Activated CD4-positive, alpha-beta T cell treated with anti-CD3 and anti-CD28 coated beads for 24 hours (primary cell): Measurements from ENCODE around the gene CALML4.
"Not testable (repeated sequence)": the region's sequence is repeated elsewhere in the genome, so short reads cannot be mapped to it uniquely, and the experiment has no call there.

ENCODE experiments used
- DNase-seq, 2 donors: peaks; one replicate each; pipeline ENCODE4 v3.0.0-alpha.2; 2020; ENCODE audit warnings: low read depth in 2 of 2

Gene CALML4

GRCh38 chr15:68208136-68208535 is 3.0 kb upstream of the CALML4 start:
- DNase-seq: no peak

GRCh38 chr15:68207176-68207935 is 2.2 kb upstream of the CALML4 start:
- no peak for DNase-seq

GRCh38 chr15:68206711-68207151 is 1.6 kb upstream of the CALML4 start:
- no peak for DNase-seq

- no peak for DNase-seq
Observed at GRCh38 chr15:68205954-68206539, 915 bp upstream of the CALML4 start.

- DNase-seq: no peak
Observed at GRCh38 chr15:68205558-68205944, 419 bp upstream of the CALML4 start.

DNA sequence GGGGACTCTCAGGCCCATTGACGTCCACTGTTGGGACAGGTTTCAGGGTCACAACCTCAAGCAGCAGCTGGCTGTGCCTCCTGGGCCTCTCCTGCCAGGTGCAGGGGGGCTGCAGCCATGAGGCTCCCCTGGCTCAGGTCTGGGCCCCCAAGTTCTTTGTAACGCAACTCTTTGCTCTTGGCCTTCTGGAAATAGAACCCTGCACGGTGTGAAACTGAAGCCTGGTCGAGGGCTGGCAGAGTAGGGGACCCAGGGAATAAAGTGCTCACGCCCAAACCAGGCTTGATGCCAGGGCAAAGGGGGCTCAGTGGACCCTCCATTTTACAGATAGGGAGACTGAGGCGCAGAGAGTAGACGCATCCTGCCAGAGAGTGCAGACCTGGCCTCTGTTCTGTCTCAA is 771 bp downstream of the CALML4 start:
- DNase-seq: no peak

DNA sequence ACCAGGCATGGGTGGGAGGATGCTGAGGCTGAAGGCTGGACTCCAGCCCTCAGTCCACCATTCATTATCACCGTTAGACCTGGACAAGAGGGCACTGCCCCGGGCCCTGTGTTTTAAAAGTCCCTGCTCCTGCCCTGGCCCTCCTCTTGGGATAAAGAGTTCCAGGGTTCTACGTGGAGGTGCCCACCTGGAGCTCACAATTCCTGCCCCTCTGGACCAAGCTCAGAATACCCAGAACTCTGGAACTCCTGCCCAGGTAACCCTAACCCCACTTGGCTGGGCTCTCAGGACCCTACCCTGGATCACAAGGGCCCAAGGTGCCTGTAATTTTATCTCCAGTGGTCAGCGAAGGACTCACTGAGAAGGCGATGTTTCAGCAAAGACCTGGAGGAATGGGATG is 1.2 kb downstream of the CALML4 start:
- no peak for DNase-seq

DNA sequence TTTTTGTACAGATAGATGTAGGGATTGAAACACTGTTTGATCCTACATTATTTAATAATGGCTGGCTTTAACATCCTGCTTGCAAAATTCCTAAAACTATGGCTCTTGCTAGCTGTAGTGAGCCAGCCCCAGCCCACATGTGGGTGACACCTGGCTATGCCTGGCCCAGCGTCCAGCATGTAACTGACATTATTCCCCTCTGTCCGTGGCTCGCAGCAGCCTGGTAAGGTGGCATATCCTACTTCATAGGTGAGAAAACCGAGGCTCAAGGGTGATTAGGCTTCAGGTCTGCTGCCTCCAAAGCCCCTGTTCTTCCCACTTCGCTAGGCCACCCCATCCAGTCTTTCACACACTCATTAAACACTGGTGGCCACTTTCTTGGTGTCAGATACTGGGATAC is 1.6 kb downstream of the CALML4 start:
- DNase-seq: no peak

DNA sequence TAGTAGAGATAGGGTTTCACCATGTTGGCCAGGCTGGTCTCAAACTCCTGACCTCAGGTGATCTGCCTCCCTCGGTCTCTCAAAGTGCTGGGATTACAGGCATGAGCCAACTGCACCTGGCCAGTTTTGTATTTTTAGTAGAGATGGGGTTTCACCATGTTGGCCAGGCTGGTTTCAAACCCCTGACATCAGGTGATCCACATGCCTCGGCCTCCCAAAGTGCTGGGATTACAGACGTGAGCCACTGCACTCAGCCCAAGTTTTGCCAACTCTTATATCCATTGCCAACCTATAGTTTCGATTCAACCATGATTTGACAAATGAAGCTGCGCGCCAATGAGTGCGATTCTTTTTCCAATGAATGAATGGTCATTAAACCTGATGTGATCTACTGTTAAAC is 2.1 kb downstream of the CALML4 start:
- DNase-seq: not testable (repeated sequence)

DNA sequence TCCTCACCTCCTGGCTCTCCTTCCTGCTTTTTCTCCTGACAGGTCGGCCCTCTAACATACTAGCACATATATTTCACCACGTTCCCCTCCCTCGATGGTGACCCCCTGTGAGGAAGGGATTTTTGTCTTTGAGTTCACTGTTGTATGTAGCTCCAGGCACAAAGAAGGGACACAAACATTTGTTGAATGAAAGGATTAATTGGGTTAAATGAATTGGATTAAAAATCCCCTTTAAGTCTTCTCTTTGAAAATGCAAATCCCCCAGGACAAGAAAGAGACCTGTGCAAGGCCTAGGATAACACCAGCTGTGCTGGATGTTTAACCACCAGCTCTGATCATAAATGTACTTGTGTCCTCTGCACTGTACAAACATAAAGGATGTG is 3.3 kb downstream of the CALML4 start:
- DNase-seq: no peak

GRCh38 chr15:68201153-68201878 is 3.8 kb downstream of the CALML4 start:
- DNase-seq: no peak

- DNase-seq: no peak
Observed at GRCh38 chr15:68200016-68200861, 4.9 kb downstream of the CALML4 start.

DNA sequence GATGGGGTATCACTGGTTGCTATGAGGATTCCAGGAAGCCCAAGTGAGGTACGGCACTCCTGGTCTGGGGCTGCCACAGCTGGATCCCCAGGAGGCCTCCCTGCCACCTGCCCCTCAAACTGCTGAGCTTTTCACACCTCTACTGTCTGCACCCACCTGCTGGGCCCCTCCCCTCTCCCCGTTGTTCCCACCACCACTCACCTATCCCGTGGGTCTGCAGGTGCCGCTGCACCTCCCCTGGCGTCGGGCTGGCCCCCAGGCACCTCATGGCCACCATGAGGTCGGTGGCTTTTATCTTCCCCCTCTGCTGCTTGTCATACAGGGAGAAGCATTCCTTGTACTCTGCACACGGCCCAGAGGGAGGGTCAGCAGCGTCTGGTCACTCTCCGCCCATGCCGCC is 5.8 kb downstream of the CALML4 start:
- no peak for DNase-seq

- DNase-seq: no peak
Observed at GRCh38 chr15:68197661-68198437, 7.3 kb downstream of the CALML4 start.

DNA sequence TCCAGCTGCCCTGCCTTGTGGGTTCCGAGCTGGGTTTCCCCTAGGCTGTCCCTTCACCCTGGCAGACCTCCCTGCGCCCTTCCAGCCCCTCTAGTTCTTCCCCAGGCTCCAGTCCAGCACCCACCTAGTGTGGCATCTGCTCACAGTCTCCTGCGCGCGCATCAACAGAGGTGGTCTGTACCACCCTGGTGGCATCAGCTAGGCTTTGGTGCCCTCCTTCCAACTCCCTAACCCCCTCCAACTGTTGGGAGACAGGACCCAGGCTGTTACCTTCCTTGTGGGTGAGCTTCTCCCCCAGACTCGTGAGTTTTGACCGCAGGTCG is 8.0 kb downstream of the CALML4 start:
- no peak for DNase-seq

GRCh38 chr15:68196445-68197169 is 8.5 kb downstream of the CALML4 start:
- no peak for DNase-seq

GRCh38 chr15:68195336-68196112 is 9.6 kb downstream of the CALML4 start:
- DNase-seq: no peak

- DNase-seq: no peak
Observed at GRCh38 chr15:68192804-68193486, 12.2 kb downstream of the CALML4 start.

- DNase-seq: no peak
Observed at GRCh38 chr15:68192117-68192516, 13.0 kb downstream of the CALML4 start.
